Neural cell (in vitro differentiated cells): ENCODE results near the gene ALDH8A1.

Experiments
- EP300 ChIP-seq: fragments of 450-650 bp; conservative IDR thresholded peaks from 2 replicates; pipeline ENCODE4 v1.6.1; 2014; ENCODE audit warnings: antibody characterized with exemption, mild to moderate bottlenecking, moderate library complexity; ENCODE audit not compliant: poor library complexity, severe bottlenecking
- EZH2 ChIP-seq: fragments of 200-600, 300-800 bp; shearing (Covaris generic), sonication (generic); IDR thresholded peaks from 2 replicates; pipeline ENCODE4 v1.6.1; 2014; ENCODE audit warnings: antibody characterized with exemption, low read length, borderline replicate concordance, mild to moderate bottlenecking; ENCODE audit not compliant: insufficient read depth, poor library complexity, severe bottlenecking
- MXI1 ChIP-seq: fragments of 450-650 bp; conservative IDR thresholded peaks from 2 replicates; pipeline ENCODE4 v1.6.1; 2014; ENCODE audit warnings: antibody characterized with exemption, mild to moderate bottlenecking; ENCODE audit not compliant: poor library complexity, severe bottlenecking
- POLR2AphosphoS5 ChIP-seq: IDR thresholded peaks from 2 replicates; pipeline ENCODE4 v1.6.1; 2012
- RAD21 ChIP-seq: fragments of 450-650 bp; conservative IDR thresholded peaks from 2 replicates; pipeline ENCODE4 v1.6.1; 2014; ENCODE audit warnings: antibody characterized with exemption, mild to moderate bottlenecking, moderate library complexity
- SMC3 ChIP-seq: fragments of 450-650 bp; conservative IDR thresholded peaks from 2 replicates; pipeline ENCODE4 v1.6.1; 2014; ENCODE audit warnings: antibody characterized with exemption, mild to moderate bottlenecking, moderate library complexity; ENCODE audit not compliant: poor library complexity
- TAF1 ChIP-seq: IDR thresholded peaks from 2 replicates; pipeline ENCODE4 v1.6.1; 2012; ENCODE audit warnings: low read depth
- TF ChIP-seq, protein P1 (sequence below): fragments of 450-650 bp; IDR thresholded peaks from 2 replicates; pipeline ENCODE4 v1.5.1; 2014; ENCODE audit warnings: antibody characterized with exemption, mild to moderate bottlenecking, moderate library complexity; ENCODE audit not compliant: poor library complexity, severe bottlenecking
- TF ChIP-seq, protein P2 (sequence below): IDR thresholded peaks from 2 replicates; pipeline ENCODE4 v1.6.1; 2012; ENCODE audit warnings: borderline replicate concordance

DNA sequence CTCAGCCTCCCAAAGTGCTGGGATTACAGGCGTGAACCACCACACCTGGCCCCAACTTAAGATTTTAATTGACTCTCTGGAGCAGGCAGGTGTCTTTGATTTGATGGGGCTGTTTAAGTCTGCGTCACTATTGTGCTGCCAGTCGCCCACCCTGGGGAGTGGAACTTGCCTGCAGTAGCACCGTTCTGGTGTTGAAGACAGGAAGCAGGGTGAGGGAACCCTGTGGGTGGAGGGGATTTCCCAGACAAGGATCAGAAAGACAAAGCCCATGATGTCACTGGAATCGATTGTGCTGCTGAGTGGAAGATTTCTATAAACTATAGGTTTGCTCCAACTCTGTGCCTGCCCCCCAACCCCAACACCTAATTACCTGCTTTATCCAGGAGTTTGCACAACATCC, 11.0 kb downstream of the ALDH8A1 start:
- TF ChIP-seq, protein P1, sequence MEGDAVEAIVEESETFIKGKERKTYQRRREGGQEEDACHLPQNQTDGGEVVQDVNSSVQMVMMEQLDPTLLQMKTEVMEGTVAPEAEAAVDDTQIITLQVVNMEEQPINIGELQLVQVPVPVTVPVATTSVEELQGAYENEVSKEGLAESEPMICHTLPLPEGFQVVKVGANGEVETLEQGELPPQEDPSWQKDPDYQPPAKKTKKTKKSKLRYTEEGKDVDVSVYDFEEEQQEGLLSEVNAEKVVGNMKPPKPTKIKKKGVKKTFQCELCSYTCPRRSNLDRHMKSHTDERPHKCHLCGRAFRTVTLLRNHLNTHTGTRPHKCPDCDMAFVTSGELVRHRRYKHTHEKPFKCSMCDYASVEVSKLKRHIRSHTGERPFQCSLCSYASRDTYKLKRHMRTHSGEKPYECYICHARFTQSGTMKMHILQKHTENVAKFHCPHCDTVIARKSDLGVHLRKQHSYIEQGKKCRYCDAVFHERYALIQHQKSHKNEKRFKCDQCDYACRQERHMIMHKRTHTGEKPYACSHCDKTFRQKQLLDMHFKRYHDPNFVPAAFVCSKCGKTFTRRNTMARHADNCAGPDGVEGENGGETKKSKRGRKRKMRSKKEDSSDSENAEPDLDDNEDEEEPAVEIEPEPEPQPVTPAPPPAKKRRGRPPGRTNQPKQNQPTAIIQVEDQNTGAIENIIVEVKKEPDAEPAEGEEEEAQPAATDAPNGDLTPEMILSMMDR: no peak
- TF ChIP-seq EZH2 (no peak), EP300 (no peak), TAF1 (no peak), SMC3 (no peak), POLR2AphosphoS5 (no peak), RAD21 (no peak), MXI1 (no peak)
- TF ChIP-seq, protein P2, sequence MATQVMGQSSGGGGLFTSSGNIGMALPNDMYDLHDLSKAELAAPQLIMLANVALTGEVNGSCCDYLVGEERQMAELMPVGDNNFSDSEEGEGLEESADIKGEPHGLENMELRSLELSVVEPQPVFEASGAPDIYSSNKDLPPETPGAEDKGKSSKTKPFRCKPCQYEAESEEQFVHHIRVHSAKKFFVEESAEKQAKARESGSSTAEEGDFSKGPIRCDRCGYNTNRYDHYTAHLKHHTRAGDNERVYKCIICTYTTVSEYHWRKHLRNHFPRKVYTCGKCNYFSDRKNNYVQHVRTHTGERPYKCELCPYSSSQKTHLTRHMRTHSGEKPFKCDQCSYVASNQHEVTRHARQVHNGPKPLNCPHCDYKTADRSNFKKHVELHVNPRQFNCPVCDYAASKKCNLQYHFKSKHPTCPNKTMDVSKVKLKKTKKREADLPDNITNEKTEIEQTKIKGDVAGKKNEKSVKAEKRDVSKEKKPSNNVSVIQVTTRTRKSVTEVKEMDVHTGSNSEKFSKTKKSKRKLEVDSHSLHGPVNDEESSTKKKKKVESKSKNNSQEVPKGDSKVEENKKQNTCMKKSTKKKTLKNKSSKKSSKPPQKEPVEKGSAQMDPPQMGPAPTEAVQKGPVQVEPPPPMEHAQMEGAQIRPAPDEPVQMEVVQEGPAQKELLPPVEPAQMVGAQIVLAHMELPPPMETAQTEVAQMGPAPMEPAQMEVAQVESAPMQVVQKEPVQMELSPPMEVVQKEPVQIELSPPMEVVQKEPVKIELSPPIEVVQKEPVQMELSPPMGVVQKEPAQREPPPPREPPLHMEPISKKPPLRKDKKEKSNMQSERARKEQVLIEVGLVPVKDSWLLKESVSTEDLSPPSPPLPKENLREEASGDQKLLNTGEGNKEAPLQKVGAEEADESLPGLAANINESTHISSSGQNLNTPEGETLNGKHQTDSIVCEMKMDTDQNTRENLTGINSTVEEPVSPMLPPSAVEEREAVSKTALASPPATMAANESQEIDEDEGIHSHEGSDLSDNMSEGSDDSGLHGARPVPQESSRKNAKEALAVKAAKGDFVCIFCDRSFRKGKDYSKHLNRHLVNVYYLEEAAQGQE: no peak
